HCT116 (cell line): ENCODE results near the gene RPL13.

Experiments
- CEBPB ChIP-seq: IDR thresholded peaks from 2 replicates; pipeline ENCODE4 v1.6.1; 2012; ENCODE audit warnings: low read depth
- EGR1 ChIP-seq: IDR thresholded peaks from 2 replicates; pipeline ENCODE4 v1.6.1; 2012; ENCODE audit warnings: low read depth
- ELF1 ChIP-seq: IDR thresholded peaks from 2 replicates; pipeline ENCODE4 v1.6.1; 2012; ENCODE audit warnings: low read depth, borderline replicate concordance
- EZH2 ChIP-seq: fragments of 200-600 bp; sonication (generic); IDR thresholded peaks from 2 replicates; pipeline ENCODE4 v1.6.1; 2017; ENCODE audit warnings: antibody characterized with exemption, mixed run types
- POLR2A ChIP-seq: IDR thresholded peaks from 2 replicates; pipeline ENCODE4 v1.7.0; 2011; ENCODE audit warnings: borderline replicate concordance; ENCODE audit not compliant: insufficient read depth, insufficient read length; ENCODE audit errors: extremely low read depth
- POLR2AphosphoS5 ChIP-seq: IDR thresholded peaks from 2 replicates; pipeline ENCODE4 v1.6.1; 2011; ENCODE audit warnings: mild to moderate bottlenecking, low read depth, low read length, moderate library complexity
- SIN3A ChIP-seq: IDR thresholded peaks from 2 replicates; pipeline ENCODE4 v1.6.1; 2012; ENCODE audit warnings: low read depth
- SRF ChIP-seq: IDR thresholded peaks from 2 replicates; pipeline ENCODE4 v1.6.1; 2012; ENCODE audit warnings: low read depth
- YY1 ChIP-seq: IDR thresholded peaks from 2 replicates; pipeline ENCODE4 v1.6.1; 2011; ENCODE audit warnings: low read length, low read depth, moderate library complexity, mild to moderate bottlenecking; ENCODE audit not compliant: insufficient replicate concordance; ENCODE audit errors: extremely low read depth
- TF ChIP-seq, protein P1 (sequence below), 3 experiments: fragments of 200-600 bp in 1 of 3; sonication (generic) in 1 of 3; IDR thresholded peaks in 2 of 3; conservative IDR thresholded peaks in 1 of 3; 2 replicates each; pipeline ENCODE4 v1.5.1; 2012 to 2017; ENCODE audit warnings: low read depth in 2 of 3, low read length in 2 of 3, antibody characterized with exemption in 1 of 3, borderline replicate concordance in 1 of 3, control low read depth in 1 of 3, mild to moderate bottlenecking in 1 of 3, mixed read lengths in 1 of 3, mixed run types in 1 of 3, moderate library complexity in 1 of 3; ENCODE audit not compliant: insufficient read depth in 1 of 3
- TF ChIP-seq, protein P2 (sequence below): IDR thresholded peaks from 2 replicates; pipeline ENCODE4 v1.6.1; 2012; ENCODE audit warnings: low read depth
- TF ChIP-seq, protein P3 (sequence below): IDR thresholded peaks from 2 replicates; pipeline ENCODE4 v1.6.1; 2011; ENCODE audit warnings: mild to moderate bottlenecking, low read length, moderate library complexity; ENCODE audit not compliant: insufficient replicate concordance; ENCODE audit errors: extremely low read depth
- TF ChIP-seq, protein P4 (sequence below): IDR thresholded peaks from 2 replicates; pipeline ENCODE4 v1.6.1; 2012

DNA sequence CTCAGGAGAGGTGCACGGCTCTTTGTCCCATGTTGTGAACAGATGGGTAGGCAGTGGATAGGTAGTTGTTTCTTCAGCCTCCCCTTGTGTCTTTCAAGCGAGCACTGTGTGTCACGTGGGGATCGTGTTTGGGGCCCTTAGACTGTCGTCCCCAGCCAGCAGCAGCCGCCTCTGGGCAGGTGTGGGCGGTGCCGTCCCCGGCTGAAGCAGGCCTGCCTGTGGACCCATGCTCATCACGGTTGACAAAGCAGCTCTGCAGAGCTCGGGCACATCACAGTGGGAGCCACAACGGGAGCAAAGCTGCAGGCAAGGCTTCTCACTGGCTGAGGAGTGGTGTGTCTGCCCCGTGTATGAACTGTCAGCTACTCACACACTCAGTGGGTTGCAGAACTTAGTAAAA lies 4.7 kb upstream of the RPL13 start:
- TF ChIP-seq POLR2A (no peak), EZH2 (no peak), SIN3A (no peak), CEBPB (no peak), POLR2AphosphoS5 (no peak), EGR1 (no peak), SRF (no peak), ELF1 (no peak), YY1 (no peak)
- TF ChIP-seq, protein P1, sequence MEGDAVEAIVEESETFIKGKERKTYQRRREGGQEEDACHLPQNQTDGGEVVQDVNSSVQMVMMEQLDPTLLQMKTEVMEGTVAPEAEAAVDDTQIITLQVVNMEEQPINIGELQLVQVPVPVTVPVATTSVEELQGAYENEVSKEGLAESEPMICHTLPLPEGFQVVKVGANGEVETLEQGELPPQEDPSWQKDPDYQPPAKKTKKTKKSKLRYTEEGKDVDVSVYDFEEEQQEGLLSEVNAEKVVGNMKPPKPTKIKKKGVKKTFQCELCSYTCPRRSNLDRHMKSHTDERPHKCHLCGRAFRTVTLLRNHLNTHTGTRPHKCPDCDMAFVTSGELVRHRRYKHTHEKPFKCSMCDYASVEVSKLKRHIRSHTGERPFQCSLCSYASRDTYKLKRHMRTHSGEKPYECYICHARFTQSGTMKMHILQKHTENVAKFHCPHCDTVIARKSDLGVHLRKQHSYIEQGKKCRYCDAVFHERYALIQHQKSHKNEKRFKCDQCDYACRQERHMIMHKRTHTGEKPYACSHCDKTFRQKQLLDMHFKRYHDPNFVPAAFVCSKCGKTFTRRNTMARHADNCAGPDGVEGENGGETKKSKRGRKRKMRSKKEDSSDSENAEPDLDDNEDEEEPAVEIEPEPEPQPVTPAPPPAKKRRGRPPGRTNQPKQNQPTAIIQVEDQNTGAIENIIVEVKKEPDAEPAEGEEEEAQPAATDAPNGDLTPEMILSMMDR (IDR thresholded peaks at IDR 0.05 in 2 of 3, conservative IDR thresholded peaks at IDR 0.05 in 1 of 3; ENCODE audit: borderline replicate concordance in 1 of 3, insufficient read depth in 1 of 3, low read depth in 2 of 3, low read length in 2 of 3) = no peak
- TF ChIP-seq, protein P2, sequence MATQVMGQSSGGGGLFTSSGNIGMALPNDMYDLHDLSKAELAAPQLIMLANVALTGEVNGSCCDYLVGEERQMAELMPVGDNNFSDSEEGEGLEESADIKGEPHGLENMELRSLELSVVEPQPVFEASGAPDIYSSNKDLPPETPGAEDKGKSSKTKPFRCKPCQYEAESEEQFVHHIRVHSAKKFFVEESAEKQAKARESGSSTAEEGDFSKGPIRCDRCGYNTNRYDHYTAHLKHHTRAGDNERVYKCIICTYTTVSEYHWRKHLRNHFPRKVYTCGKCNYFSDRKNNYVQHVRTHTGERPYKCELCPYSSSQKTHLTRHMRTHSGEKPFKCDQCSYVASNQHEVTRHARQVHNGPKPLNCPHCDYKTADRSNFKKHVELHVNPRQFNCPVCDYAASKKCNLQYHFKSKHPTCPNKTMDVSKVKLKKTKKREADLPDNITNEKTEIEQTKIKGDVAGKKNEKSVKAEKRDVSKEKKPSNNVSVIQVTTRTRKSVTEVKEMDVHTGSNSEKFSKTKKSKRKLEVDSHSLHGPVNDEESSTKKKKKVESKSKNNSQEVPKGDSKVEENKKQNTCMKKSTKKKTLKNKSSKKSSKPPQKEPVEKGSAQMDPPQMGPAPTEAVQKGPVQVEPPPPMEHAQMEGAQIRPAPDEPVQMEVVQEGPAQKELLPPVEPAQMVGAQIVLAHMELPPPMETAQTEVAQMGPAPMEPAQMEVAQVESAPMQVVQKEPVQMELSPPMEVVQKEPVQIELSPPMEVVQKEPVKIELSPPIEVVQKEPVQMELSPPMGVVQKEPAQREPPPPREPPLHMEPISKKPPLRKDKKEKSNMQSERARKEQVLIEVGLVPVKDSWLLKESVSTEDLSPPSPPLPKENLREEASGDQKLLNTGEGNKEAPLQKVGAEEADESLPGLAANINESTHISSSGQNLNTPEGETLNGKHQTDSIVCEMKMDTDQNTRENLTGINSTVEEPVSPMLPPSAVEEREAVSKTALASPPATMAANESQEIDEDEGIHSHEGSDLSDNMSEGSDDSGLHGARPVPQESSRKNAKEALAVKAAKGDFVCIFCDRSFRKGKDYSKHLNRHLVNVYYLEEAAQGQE = no peak
- TF ChIP-seq, protein P3, sequence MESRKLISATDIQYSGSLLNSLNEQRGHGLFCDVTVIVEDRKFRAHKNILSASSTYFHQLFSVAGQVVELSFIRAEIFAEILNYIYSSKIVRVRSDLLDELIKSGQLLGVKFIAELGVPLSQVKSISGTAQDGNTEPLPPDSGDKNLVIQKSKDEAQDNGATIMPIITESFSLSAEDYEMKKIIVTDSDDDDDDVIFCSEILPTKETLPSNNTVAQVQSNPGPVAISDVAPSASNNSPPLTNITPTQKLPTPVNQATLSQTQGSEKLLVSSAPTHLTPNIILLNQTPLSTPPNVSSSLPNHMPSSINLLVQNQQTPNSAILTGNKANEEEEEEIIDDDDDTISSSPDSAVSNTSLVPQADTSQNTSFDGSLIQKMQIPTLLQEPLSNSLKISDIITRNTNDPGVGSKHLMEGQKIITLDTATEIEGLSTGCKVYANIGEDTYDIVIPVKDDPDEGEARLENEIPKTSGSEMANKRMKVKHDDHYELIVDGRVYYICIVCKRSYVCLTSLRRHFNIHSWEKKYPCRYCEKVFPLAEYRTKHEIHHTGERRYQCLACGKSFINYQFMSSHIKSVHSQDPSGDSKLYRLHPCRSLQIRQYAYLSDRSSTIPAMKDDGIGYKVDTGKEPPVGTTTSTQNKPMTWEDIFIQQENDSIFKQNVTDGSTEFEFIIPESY = no peak
- TF ChIP-seq, protein P4, sequence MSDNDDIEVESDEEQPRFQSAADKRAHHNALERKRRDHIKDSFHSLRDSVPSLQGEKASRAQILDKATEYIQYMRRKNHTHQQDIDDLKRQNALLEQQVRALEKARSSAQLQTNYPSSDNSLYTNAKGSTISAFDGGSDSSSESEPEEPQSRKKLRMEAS = no peak
